KOPT-K1 (cell line): ENCODE data around the gene PSG6.
"Not testable (repeated sequence)": the region's sequence is repeated elsewhere in the genome, so short reads cannot be mapped to it uniquely, and the experiment has no call there.

ENCODE experiments used
- H3K27ac ChIP-seq: fragments of 200-600 bp; sonication (generic); 2 replicates; pipeline ENCODE4 v1.5.1; 2016; ENCODE audit warnings: antibody characterized with exemption, mild to moderate bottlenecking, low read depth, low read length; ENCODE audit not compliant: poor library complexity, severe bottlenecking
- H3K36me3 ChIP-seq: fragments of 200-600 bp; sonication (generic); 2 replicates; pipeline ENCODE4 v1.5.1; 2017; ENCODE audit warnings: antibody characterized with exemption, mild to moderate bottlenecking, low read length, moderate library complexity; ENCODE audit not compliant: insufficient read depth
- H3K9me3 ChIP-seq: fragments of 200-600 bp; sonication (generic); 2 replicates; pipeline ENCODE4 v1.5.1; 2017; ENCODE audit warnings: antibody characterized with exemption, low read length, mild to moderate bottlenecking; ENCODE audit not compliant: insufficient read depth, poor library complexity, severe bottlenecking

PSG6 gene

DNA sequence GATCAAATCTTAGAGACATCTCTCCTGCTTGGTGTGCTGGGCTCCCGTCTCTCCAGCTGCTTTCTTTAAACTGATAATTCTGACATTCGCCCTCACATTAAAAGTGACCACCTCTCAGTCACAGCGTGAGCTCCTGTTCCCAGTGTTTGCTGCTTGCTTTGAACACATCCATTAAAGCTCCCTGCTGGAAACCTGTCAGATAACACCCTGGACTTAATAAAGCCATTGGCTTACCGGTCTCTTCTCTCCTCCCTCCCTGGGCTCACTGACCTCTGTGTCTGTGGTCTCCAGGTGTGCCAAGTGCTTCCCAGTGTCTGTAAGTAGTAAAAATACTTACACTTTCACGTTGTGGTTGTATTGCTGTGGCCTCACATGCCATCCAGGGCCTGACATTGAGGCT is 35.7 kb downstream of the PSG6 start:
- H3K36me3 ChIP-seq, H3K9me3 ChIP-seq, H3K27ac ChIP-seq: not testable (repeated sequence)

DNA sequence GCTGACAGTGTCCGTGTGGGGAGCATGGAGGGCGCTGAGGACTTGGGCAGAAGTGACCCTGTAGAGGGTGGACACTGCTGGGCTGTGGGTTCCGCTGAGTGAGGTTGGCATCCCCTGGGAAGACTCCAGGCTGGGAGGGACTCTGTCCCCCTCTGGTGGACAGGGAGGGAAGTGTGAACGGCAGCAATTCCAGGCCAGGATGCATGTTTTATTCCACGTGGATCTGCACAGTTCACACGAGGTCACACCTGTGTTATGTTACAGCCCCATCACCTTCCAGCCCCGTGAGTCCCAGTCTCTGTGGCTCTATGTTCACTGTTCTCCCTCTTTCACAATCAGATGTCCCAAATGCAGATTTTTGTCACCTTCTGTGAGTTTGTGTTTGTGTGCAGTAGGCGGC is 36.4 kb downstream of the PSG6 start:
- H3K36me3 ChIP-seq, H3K9me3 ChIP-seq, H3K27ac ChIP-seq: not testable (repeated sequence)

DNA sequence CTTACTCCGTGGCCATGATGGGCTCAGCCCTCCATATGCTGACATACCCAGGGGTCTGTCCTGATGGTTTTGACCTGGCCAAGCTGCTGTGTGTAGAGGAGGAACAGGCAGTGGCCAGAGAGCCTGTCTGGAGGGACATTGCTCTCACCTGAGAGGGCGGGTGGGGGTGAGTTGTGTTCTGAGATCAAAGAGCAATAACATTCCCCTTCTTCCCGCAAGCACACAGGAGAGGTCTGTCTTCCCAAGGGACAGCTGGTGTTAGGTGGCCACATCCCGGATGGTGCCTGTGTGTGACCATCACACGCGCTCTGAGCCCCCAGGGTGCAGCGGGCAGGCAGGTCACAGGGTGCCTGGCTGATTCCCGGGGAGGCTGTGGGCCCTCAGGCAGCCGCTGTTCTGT is 37.1 kb downstream of the PSG6 start:
- not testable (repeated sequence) for H3K9me3 ChIP-seq, H3K36me3 ChIP-seq, H3K27ac ChIP-seq

DNA sequence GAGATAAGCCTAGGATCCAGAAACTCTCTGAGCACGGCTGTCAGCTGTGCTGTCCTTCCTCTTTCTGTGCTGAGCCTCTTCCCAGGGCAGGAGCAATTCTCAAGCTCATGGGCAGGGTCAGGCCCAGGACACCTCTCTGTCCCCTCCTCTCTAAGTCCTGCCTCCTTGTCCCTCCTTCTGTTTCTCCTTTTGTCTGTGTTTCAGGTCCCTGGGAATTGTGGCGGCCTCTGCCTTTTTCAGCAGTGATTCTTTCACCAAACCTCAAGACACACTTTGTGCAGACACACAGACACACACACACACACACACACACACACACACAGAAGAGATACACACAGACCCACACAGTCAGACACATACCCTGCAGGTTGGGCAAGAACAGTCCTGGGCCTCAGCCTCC is 38.1 kb downstream of the PSG6 start, which contains the start of gene PSG1:
PSG1 (minus strand) TSS at position 101 of the 400 bp plus-strand sequence. CDS start 132 bp downstream, outside the sequence.
- no peak within 1 kb of the TSS for H3K27ac ChIP-seq
- no peaks in the 10 kb centered on the region for H3K9me3 ChIP-seq

DNA sequence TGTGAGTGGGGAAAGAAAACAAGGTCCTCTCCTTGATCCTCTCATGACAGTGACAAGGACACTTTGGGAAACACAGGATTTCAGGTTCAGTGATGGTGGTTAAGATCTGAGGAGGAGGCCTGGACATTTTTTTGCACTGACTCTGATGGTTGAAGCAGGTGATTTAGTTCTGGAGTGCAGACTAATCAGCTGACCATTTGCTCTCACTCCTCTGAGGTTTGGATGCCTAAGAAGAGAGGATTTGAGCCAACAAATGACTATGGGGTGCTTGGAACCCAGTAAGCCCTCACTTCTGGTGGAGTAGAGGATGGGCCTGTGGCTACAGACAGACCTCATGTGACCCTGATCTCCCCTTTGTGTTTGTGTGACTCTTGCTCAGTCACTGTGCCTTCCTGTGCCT is 41.1 kb downstream of the PSG6 start:
- not testable (repeated sequence) for H3K27ac ChIP-seq, H3K9me3 ChIP-seq, H3K36me3 ChIP-seq

More for the DNA sequence above, 38.1 kb downstream of the PSG6 start, which contains the start of gene PSG1:
- no peaks in the 10 kb centered on the region for H3K36me3 ChIP-seq

DNA sequence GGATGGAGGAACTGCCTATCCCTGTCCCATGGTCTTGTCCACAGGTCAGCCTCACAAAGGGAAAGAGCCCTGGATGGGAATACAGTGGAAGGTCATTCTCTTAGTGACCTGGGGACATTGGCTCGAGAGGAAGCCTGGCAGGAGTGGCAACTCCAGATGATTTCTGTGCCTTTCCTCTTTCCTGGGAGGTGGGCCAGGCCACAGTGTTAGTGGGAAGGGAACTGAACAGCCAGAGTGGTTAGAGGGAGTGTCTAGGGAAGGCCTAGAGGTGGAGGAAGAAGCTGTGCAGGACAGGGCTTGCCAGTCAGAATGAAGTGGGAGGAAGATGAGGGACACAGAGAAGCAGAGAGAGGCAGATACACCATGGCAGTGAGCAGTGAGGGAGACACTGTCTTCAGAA is 41.8 kb downstream of the PSG6 start:
- H3K36me3 ChIP-seq, H3K27ac ChIP-seq, H3K9me3 ChIP-seq: not testable (repeated sequence)

DNA sequence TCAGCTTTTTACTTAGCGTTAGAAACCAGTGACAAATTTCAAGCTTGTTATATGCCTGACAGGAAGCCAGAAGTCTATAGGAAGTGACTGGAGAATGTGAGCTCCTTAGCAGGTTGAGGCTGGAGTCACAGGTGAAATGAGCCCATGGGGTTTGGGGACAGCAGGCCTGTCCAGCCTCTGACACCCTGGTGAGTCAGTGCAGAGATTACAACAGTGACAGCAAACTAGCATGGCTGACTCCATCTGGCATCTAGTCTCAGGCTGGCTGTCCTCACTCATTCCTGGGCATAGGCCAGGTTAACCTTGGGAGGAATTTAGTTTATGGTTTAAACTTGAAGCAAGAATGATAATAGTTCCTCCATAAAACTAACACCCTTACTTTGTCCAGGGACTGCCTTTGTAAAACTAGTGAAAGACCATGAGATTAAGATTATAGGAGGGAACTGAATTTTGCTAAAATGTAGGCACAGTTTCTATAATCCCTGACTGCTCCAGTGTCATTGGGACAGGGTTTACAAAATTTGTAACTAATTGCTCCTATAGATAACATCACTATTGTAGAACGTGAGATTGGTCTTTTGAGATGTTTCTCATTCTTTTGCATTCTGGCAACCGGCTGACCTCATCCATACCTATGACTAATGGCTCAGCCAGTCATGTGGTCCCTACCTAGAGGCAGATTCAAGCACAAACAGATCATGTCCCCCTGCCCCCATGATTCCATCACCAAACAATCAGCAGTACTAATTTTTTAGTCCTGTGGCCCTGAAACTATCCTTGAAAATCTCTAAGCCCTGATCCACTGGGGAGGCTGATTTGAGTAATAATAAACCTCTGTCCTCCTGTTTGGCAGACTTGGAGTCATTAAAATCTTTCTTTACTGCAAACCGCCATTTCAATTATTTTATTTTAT is 42.5 kb downstream of the PSG6 start:
- H3K36me3 ChIP-seq, H3K27ac ChIP-seq: not testable (repeated sequence)

DNA sequence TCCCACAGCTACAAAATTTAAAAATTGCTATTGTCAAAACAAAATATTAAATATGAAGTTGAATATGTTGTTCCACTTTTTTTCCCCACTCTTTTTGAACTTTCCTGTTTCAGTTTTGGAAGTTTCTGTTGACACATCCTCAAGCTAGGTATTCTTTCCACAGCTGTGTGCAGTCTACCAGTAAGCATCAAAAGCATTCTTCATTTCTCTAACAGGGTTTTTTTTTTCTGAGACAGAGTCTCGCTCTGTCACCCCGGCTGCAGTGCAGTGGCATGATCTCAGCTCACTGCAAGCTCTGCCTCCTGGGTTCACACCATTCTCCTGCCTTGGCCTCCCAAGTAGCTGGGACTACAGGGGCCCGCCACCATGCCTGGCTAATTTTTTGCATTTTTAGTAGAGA is 43.6 kb downstream of the PSG6 start:
- H3K9me3 ChIP-seq, H3K36me3 ChIP-seq, H3K27ac ChIP-seq: not testable (repeated sequence)

More for the DNA sequence above, 42.5 kb downstream of the PSG6 start:
- not testable (repeated sequence) for H3K9me3 ChIP-seq

DNA sequence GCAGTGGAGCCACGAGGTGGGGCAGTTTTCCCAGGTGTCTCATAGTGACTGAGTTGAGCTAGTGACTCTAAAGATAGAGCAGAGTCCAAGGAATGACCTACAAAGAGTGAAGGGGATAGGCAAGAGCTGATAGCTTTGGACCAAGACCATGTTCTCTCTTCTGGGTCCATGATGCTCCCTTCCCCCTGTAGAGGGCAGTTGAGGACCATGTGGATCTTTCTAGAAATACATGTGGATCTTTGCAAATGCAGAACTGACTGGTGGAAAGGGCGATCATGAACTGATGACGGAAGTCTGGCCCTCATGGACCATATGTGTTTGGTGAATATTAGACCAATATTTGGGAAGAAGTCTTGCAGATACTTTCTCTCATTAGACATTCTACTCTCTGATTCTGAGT is 45.1 kb downstream of the PSG6 start:
- Histone ChIP-seq H3K9me3 (no peaks in the 10 kb centered on the region), H3K36me3 (no peaks in the 10 kb centered on the region), H3K27ac (no peak overlapping the region)

DNA sequence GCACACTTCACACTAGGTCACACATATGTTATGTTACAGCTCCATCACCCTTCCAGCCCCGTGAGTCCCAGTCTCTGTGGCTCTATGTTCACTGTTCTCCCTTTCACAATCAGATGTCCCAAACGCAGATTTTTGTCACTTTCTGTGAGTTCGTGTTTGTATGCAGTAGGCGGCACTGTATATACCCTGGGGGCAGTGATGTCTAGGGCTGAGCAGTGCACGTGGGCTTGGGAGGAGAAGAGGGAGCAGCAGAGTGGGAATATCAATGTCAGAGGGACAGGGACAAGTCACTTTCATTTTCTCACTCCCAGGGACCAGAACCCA is 60.2 kb downstream of the PSG6 start:
- Histone ChIP-seq H3K36me3 (no peaks in the 10 kb centered on the region), H3K27ac (no peak overlapping the region), H3K9me3 (no peaks in the 10 kb centered on the region)

DNA sequence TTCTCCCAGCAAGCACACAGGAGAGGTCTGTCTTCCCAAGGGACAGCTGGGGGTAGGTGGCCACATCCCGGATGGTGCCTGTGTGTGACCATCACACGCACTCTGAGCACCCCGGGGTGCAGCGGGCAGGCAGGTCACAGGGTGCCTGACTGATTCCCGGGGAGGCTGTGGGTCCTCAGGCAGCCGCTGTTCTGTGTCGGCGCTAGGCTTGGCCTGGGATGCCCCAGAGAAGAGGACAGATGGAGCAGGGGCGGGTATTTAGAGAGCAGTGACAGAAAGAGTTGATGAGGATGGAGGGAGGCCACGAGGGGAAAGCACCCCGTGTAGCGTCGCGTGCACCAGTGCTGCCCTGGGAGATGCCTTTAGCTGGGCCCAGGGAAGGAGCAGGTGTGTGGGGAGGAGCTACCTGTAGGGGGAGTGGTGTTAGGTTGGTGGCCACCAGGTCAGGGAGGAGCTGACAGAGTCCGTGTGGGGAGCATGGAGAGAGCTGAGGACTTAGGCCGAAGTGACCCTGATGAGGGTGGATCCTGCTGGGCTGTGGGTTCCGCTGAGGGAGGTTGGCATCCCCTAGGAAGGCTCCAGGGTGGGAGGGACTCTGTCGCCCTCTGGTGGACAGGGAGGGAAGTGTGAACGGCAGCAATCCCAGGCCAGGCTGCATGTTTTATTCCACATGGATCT is 60.7 kb downstream of the PSG6 start:
- H3K27ac ChIP-seq, H3K9me3 ChIP-seq, H3K36me3 ChIP-seq: not testable (repeated sequence)

DNA sequence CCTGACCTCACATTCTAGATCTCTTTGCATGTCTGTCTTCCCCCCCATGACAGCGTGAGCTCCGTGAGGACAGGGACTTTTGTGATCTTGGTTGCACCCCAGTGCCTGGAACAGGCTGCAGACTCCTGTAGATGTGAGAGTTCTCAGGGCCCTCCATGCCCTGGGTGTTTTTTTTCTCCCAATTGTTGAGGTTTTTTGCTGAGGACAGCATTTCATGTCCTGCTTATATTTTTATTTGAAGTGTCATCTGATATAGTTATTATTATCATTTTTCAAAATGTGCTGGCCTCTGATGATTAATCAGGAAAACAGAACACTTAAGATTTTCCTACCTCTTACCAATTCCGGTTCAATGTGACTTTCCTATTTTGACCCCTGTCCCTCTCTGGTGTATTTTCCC is 62.9 kb downstream of the PSG6 start:
- not testable (repeated sequence) for H3K9me3 ChIP-seq, H3K36me3 ChIP-seq, H3K27ac ChIP-seq

DNA sequence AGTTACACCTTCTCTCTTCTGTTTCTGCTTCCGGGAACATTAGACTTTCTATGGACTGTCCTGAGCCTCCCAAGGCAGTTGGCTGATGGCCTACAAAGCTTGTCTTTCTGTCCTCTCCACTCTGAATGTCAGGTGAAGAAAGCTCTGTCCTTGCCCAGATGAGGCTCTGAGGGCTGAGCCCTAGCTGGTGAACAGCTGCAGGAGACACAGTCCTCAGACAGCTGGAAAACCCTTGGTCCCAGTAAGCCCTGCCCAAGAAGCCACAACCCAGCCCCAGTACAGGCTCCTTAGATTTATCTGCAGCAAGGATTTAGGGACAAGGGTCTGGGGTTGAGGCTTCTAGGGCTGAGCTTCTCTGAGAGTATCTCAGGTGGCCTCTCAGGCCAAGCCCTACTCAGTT is 64.5 kb downstream of the PSG6 start:
- not testable (repeated sequence) for H3K27ac ChIP-seq, H3K36me3 ChIP-seq, H3K9me3 ChIP-seq

DNA sequence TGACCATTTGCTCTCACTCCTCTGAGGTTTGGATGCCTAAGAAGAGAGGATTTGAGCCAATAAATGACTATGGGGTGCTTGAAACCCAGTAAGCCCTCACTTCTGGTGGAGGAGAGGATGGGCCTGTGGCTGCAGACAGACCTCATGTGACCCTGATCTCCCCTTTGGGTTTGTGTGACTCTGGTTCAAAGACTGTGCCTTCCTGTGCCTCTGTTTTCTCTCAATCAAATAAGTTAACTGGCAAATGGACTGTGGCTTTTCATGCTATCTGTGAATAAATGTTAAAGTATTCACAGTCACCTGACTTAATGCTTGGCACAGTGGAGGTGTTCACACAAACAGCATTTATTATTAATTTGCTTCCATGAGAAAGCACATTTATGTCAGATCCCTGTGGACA is 64.9 kb downstream of the PSG6 start:
- not testable (repeated sequence) for H3K36me3 ChIP-seq, H3K27ac ChIP-seq, H3K9me3 ChIP-seq
